Liver (tissue), 9 donors: Measurements from ENCODE around the gene FECH. TPM values are rescaled to one million over a fixed set of nuclear protein-coding genes. Genes with fewer than 3 reads are reported as not detected.

Source experiments
- DNase-seq: peaks from one replicate; pipeline ENCODE4 v3.0.0-alpha.2; 2017; ENCODE audit warnings: low spot score
- H3K27ac ChIP-seq, 2 donors: one replicate each; pipeline ENCODE4 v1.7.0; 2013; ENCODE audit warnings: inconsistent platforms in 2 of 2, low read length in 2 of 2, control low read depth in 1 of 2, low read depth in 1 of 2, mild to moderate bottlenecking in 1 of 2
- H3K27me3 ChIP-seq, 4 donors: one replicate each; pipeline versions ENCODE4 v1.6.1 to v1.7.0; 2013; ENCODE audit warnings: low read length in 3 of 4, inconsistent platforms in 1 of 4, mild to moderate bottlenecking in 1 of 4, moderate library complexity in 1 of 4; ENCODE audit not compliant: control insufficient read depth in 4 of 4, insufficient read depth in 4 of 4
- H3K36me3 ChIP-seq, 4 donors: one replicate each; pipeline versions ENCODE4 v1.6.1 to v1.7.0; 2013; ENCODE audit warnings: low read length in 3 of 4, mild to moderate bottlenecking in 3 of 4, low read depth in 1 of 4, moderate library complexity in 1 of 4; ENCODE audit not compliant: control insufficient read depth in 4 of 4, insufficient read depth in 3 of 4
- H3K4me1 ChIP-seq, 4 donors: one replicate each; pipeline versions ENCODE4 v1.6.1 to v1.7.0; 2013; ENCODE audit warnings: low read length in 3 of 4, mild to moderate bottlenecking in 3 of 4, moderate library complexity in 1 of 4; ENCODE audit not compliant: control insufficient read depth in 4 of 4, insufficient read depth in 4 of 4
- H3K4me3 ChIP-seq, 3 donors: one replicate each; pipeline versions ENCODE4 v1.6.1 to v1.7.0; 2013; ENCODE audit warnings: low read length in 3 of 3, control low read depth in 1 of 3, low read depth in 1 of 3, mild to moderate bottlenecking in 1 of 3
- H3K9ac ChIP-seq, 2 donors: one replicate each; pipeline ENCODE4 v1.7.0; 2013; ENCODE audit warnings: low read length in 2 of 2, mild to moderate bottlenecking in 2 of 2, moderate library complexity in 2 of 2, control low read depth in 1 of 2, low read depth in 1 of 2
- H3K9me3 ChIP-seq, 4 donors: one replicate each; pipeline versions ENCODE4 v1.6.1 to v1.7.0; 2013; ENCODE audit warnings: low read length in 3 of 4; ENCODE audit not compliant: control insufficient read depth in 4 of 4
- ATF3 ChIP-seq: IDR thresholded peaks from 2 replicates; pipeline ENCODE4 v1.6.1; 2016; ENCODE audit warnings: antibody characterized with exemption
- CTCF ChIP-seq: fragments of 150-350 bp; IDR thresholded peaks from 2 replicates; pipeline ENCODE4 v1.5.1; 2017; ENCODE audit warnings: improper control_type of control experiment, low read depth, low read length; ENCODE audit not compliant: missing input control
- EGR1 ChIP-seq, 2 donors: IDR thresholded peaks; 2 replicates each; pipeline ENCODE4 v1.6.1; 2016 to 2018; ENCODE audit warnings: antibody characterized with exemption in 2 of 2, low read depth in 2 of 2
- FOXA2 ChIP-seq: IDR thresholded peaks from 2 replicates; pipeline ENCODE4 v1.6.1; 2016; ENCODE audit warnings: antibody characterized with exemption
- GABPA ChIP-seq, 2 donors: IDR thresholded peaks in 1 of 2; conservative IDR thresholded peaks in 1 of 2; 2 replicates each; pipeline ENCODE4 v1.6.1; 2016; ENCODE audit warnings: antibody characterized with exemption in 2 of 2, mild to moderate bottlenecking in 1 of 2, moderate library complexity in 1 of 2
- HNF4A ChIP-seq, 2 donors: conservative IDR thresholded peaks; 2 replicates each; pipeline ENCODE4 v1.6.1; 2016; ENCODE audit warnings: antibody characterized with exemption in 2 of 2, mild to moderate bottlenecking in 2 of 2
- HNF4G ChIP-seq: IDR thresholded peaks from 2 replicates; pipeline ENCODE4 v1.6.1; 2016; ENCODE audit warnings: antibody characterized with exemption
- JUND ChIP-seq, 2 donors: IDR thresholded peaks; 2 replicates each; pipeline ENCODE4 v1.6.1; 2016; ENCODE audit warnings: antibody characterized with exemption in 2 of 2
- MAX ChIP-seq: IDR thresholded peaks from 2 replicates; pipeline ENCODE4 v1.6.1; 2016; ENCODE audit warnings: antibody characterized with exemption
- RAD21 ChIP-seq, 2 donors: IDR thresholded peaks; 2 replicates each; pipeline ENCODE4 v1.6.1; 2016; ENCODE audit warnings: antibody characterized with exemption in 2 of 2, mild to moderate bottlenecking in 2 of 2
- RXRA ChIP-seq, 2 donors: IDR thresholded peaks; 2 replicates each; pipeline ENCODE4 v1.6.1; 2017 to 2018; ENCODE audit warnings: antibody characterized with exemption in 2 of 2, mild to moderate bottlenecking in 1 of 2
- SP1 ChIP-seq: IDR thresholded peaks from 2 replicates; pipeline ENCODE4 v1.6.1; 2018; ENCODE audit warnings: antibody characterized with exemption, mild to moderate bottlenecking
- YY1 ChIP-seq: IDR thresholded peaks from 2 replicates; pipeline ENCODE4 v1.6.1; 2016; ENCODE audit warnings: antibody characterized with exemption, mild to moderate bottlenecking
- WGBS: extraction: QIAGEN DNeasy Blood & Tissue Kit; methylation state at CpG from one replicate; pipeline ENCODE4 v1.1.7; 2013; 5-methylcytosine and 5-hydroxymethylcytosine counted together
- polyA plus RNA-seq, 2 donors: library from polyadenylated mRNA; stranded (reverse) in 1 of 2; unstranded in 1 of 2; fragments of 200-250 nt in 1 of 2; fragments of >200 nt in 1 of 2; fragmentation: Nextera tagmentation in 1 of 2; extraction: Ambion mirVana in 1 of 2; gene quantifications; one replicate each; pipeline versions ENCODE4 v1.2.1 to v1.2.3, GENCODE V29; 2013 to 2015
- total RNA-seq, 2 donors: library from RNA; depleted of rRNA; stranded (reverse); fragments of >200 nt; gene quantifications; one replicate each; pipeline ENCODE4 v1.2.3, GENCODE V29; 2014
- TF ChIP-seq, protein P1 (sequence below): IDR thresholded peaks from 2 replicates; pipeline ENCODE4 v1.6.1; 2016; ENCODE audit warnings: antibody characterized with exemption, mild to moderate bottlenecking
- TF ChIP-seq, protein P2 (sequence below): IDR thresholded peaks from 2 replicates; pipeline ENCODE4 v1.6.1; 2016; ENCODE audit warnings: antibody characterized with exemption
- donor health status: healthy.
- donor health status: healthy.
- donor health status: healthy.
- donor health status: healthy.
- donor health status: healthy.

The FECH gene
- total and polyA plus RNA-seq, 4 donors: 13.8 to 1,262 (median 42.1) TPM

- H3K9ac ChIP-seq: no peak overlapping the region
- H3K36me3 ChIP-seq: no peaks in the 10 kb centered on the region
- H3K4me3 ChIP-seq: no peak overlapping the region
- peaks cover 0 to 7% (median 6%) of the 10 kb centered on the region in 4 donors for H3K4me1 ChIP-seq
- no peak overlapping the region for H3K27ac ChIP-seq
- H3K27me3 ChIP-seq: no peaks in the 10 kb centered on the region
- WGBS: 47% methylated on average over 4 of the region's 4 CpGs
- DNase-seq: no peak
- no peaks in the 10 kb centered on the region for H3K9me3 ChIP-seq
- TF ChIP-seq HNF4G: no peak
- no peak for TF ChIP-seq GABPA (IDR thresholded peaks at IDR 0.05 in 1 of 2, conservative IDR thresholded peaks at IDR 0.05 in 1 of 2)
- no peak for TF ChIP-seq ATF3
- no peak for TF ChIP-seq CTCF
- TF ChIP-seq EGR1 (IDR thresholded peaks at IDR 0.05; ENCODE audit: low read depth in 2 of 2): no peak
- TF ChIP-seq, protein P1, sequence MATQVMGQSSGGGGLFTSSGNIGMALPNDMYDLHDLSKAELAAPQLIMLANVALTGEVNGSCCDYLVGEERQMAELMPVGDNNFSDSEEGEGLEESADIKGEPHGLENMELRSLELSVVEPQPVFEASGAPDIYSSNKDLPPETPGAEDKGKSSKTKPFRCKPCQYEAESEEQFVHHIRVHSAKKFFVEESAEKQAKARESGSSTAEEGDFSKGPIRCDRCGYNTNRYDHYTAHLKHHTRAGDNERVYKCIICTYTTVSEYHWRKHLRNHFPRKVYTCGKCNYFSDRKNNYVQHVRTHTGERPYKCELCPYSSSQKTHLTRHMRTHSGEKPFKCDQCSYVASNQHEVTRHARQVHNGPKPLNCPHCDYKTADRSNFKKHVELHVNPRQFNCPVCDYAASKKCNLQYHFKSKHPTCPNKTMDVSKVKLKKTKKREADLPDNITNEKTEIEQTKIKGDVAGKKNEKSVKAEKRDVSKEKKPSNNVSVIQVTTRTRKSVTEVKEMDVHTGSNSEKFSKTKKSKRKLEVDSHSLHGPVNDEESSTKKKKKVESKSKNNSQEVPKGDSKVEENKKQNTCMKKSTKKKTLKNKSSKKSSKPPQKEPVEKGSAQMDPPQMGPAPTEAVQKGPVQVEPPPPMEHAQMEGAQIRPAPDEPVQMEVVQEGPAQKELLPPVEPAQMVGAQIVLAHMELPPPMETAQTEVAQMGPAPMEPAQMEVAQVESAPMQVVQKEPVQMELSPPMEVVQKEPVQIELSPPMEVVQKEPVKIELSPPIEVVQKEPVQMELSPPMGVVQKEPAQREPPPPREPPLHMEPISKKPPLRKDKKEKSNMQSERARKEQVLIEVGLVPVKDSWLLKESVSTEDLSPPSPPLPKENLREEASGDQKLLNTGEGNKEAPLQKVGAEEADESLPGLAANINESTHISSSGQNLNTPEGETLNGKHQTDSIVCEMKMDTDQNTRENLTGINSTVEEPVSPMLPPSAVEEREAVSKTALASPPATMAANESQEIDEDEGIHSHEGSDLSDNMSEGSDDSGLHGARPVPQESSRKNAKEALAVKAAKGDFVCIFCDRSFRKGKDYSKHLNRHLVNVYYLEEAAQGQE: no peak
- TF ChIP-seq JUND (IDR thresholded peaks at IDR 0.05): no peak
- TF ChIP-seq HNF4A (conservative IDR thresholded peaks at IDR 0.05): no peak
- TF ChIP-seq, protein P2, sequence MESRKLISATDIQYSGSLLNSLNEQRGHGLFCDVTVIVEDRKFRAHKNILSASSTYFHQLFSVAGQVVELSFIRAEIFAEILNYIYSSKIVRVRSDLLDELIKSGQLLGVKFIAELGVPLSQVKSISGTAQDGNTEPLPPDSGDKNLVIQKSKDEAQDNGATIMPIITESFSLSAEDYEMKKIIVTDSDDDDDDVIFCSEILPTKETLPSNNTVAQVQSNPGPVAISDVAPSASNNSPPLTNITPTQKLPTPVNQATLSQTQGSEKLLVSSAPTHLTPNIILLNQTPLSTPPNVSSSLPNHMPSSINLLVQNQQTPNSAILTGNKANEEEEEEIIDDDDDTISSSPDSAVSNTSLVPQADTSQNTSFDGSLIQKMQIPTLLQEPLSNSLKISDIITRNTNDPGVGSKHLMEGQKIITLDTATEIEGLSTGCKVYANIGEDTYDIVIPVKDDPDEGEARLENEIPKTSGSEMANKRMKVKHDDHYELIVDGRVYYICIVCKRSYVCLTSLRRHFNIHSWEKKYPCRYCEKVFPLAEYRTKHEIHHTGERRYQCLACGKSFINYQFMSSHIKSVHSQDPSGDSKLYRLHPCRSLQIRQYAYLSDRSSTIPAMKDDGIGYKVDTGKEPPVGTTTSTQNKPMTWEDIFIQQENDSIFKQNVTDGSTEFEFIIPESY: no peak
- no peak for TF ChIP-seq FOXA2
- TF ChIP-seq SP1: no peak
- no peak for TF ChIP-seq MAX
These were observed 44.4 kb downstream of the FECH start for GRCh38 chr18:57542126-57542525.

- no peaks in the 10 kb centered on the region for H3K9me3 ChIP-seq
- H3K27ac ChIP-seq: no peak overlapping the region
- no peak overlapping the region for H3K4me3 ChIP-seq
- no peak overlapping the region for H3K9ac ChIP-seq
- no peaks in the 10 kb centered on the region for H3K27me3 ChIP-seq
- peaks cover 0 to 7% (median 7%) of the 10 kb centered on the region in 4 donors for H3K4me1 ChIP-seq
- no peak for DNase-seq
- 40% methylated on average over 4 of the region's 4 CpGs for WGBS
- TF ChIP-seq GABPA (IDR thresholded peaks at IDR 0.05 in 1 of 2, conservative IDR thresholded peaks at IDR 0.05 in 1 of 2): no peak
- TF ChIP-seq RAD21 (IDR thresholded peaks at IDR 0.05): peak in 1 of 2 donors; percentile 48
- TF ChIP-seq YY1: no peak
- peak in 1 of 2 donors; percentile 61 for TF ChIP-seq RXRA (IDR thresholded peaks at IDR 0.05)
- TF ChIP-seq HNF4A (conservative IDR thresholded peaks at IDR 0.05): peak; percentile 38 to 48
- H3K36me3 ChIP-seq: no peaks in the 10 kb centered on the region
These were observed 46.8 kb downstream of the FECH start for GRCh38 chr18:57539702-57540101.
